Esophagus muscularis mucosa (tissue), 4 donors: ENCODE data around the gene CSRNP3.

Experiments used
- CTCF ChIP-seq, 3 experiments: fragments of 200-600 bp in 2 of 3; fragments of 450-650 bp in 1 of 3; sonication (generic) in 2 of 3; IDR thresholded peaks; one replicate each; pipeline ENCODE4 v1.5.1; 2017 to 2019; ENCODE audit warnings: antibody characterized with exemption in 3 of 3, mild to moderate bottlenecking in 2 of 3, moderate library complexity in 1 of 3
- EP300 ChIP-seq: sonication (generic); formaldehyde crosslinking; IDR thresholded peaks from one replicate; pipeline ENCODE4 v1.6.1; 2017; ENCODE audit warnings: antibody characterized with exemption
- POLR2A ChIP-seq: fragments of 450-650 bp; IDR thresholded peaks from one replicate; pipeline ENCODE4 v1.6.1; 2017; ENCODE audit warnings: antibody characterized with exemption, moderate library complexity, mild to moderate bottlenecking, low read depth
- POLR2AphosphoS5 ChIP-seq, 2 donors: sonication (generic); formaldehyde crosslinking; IDR thresholded peaks; one replicate each; pipeline ENCODE4 v1.6.1; 2017; ENCODE audit warnings: antibody characterized with exemption in 2 of 2

- TF ChIP-seq POLR2AphosphoS5 (IDR thresholded peaks at IDR 0.05), result no peak
- TF ChIP-seq POLR2A, result no peak
- no peak for TF ChIP-seq CTCF (IDR thresholded peaks at IDR 0.05)
- no peak for TF ChIP-seq EP300
These were observed 39.4 kb downstream of the CSRNP3 start for GRCh38 chr2:165508927-165509326.
